AG09309 (cell line): ENCODE results near the gene CCNC.

Experiments used
- DNase-seq: peaks from one replicate; pipeline ENCODE4 v3.0.0-alpha.2; 2010; ENCODE audit warnings: low read depth
- H3K4me3 ChIP-seq: 2 replicates; pipeline ENCODE4 v1.5.1; 2011; ENCODE audit warnings: mild to moderate bottlenecking, low read depth, low read length, moderate library complexity; ENCODE audit not compliant: control insufficient read depth
- CTCF ChIP-seq: IDR thresholded peaks from 2 replicates; pipeline ENCODE4 v1.5.1; 2011; ENCODE audit warnings: mild to moderate bottlenecking, low read depth, low read length, inconsistent platforms; ENCODE audit not compliant: insufficient read depth, control insufficient read depth; ENCODE audit errors: missing control alignments

Gene CCNC

DNA sequence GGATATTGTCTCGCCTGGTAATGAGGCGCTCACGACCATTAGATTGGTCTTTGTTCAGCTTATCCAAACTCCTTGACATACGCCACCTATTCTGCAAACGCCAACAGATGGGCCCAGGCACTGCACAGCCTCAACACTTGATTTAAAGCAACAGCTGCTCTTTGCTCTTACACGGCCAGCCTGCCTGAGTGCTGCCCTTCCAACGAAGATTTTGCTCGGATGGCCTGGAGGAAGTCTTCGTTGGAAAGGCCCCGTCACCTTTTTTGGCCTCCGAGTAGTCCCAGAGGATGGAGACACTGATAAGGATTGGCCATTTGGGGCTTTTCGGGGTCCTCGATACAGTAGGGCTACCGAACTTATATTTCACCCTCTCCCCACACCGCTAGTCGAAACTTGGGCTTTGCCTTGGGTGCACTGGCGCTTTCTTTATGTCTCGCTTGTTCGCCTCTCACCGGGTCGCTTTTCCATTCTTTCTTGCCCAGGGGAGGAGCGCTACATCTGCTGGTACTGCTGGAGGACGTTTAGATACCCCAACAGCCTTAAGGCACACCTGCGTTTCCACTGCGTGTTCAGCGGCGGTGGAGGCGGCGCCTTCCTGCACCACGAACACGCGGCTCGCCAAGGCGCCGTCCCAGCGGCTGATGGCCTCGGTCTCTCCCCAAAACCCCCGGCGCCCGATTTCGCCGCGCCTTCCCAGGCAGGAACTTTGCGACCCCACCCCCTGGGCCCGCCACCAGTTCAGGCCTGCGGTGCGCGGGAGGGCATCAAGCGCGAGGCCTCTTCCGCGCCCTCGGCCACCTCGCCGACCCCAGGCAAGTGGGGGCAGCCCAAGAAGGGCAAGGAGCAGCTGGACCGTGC is 44.3 kb upstream of the CCNC start:
- no peak for DNase-seq
- no peak for TF ChIP-seq CTCF
- H3K4me3 ChIP-seq = peak overlapping the region; percentile 2; the same call in 1 of the 2 replicates

DNA sequence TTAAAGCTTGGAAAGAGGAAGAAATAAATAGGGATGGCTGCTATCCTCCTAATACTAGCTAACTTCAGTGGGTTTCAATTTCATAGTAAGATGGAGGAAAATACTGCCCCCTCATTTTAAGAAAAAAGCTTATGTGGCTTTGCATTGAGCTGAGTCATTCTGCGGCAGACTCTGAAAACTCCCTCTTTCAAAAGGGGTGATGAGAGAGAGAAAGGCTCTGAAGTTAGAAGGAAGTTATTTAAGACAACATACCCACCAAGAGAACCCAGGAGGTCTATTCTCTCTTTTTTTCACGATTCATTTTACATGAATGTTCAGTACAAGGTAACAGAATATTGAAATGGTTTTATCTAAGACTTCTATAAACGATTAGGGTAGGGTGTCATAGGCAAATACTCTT is 42.7 kb upstream of the CCNC start:
- DNase-seq = no peak
- no peak overlapping the region for H3K4me3 ChIP-seq
- no peak for TF ChIP-seq CTCF

- no peak overlapping the region for H3K4me3 ChIP-seq
- no peak for TF ChIP-seq CTCF
- no peak for DNase-seq
These were observed 41.5 kb upstream of the CCNC start for GRCh38 chr6:99609905-99610489.

DNA sequence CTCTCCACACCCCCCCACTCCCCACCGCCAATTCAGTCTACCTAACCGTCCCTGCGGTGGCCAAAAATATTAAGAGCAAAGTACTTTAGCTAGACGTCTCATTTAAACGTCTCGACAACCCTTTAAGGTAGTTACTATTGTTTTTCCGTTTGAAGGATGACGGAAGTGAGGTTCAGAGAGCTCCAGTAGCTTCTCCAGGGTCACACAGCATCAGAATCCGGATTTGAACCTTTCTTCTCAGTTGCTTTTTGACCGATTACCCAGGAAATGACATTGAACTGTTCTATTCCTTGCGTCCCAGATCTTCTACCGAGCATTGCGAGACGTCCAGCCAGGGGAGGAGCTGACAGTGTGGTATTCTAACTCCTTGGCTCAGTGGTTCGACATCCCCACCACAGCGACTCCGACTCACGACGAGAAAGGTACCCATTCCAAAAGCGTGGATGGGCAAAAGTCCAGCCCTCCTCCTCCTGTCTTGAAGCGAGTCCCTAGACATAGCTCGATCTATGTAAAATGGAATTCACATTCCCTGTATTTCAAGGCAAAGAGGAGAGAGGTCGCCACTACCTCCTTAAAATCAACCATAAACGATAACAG is 40.5 kb upstream of the CCNC start:
- no peak overlapping the region for H3K4me3 ChIP-seq
- no peak for TF ChIP-seq CTCF
- DNase-seq = no peak

DNA sequence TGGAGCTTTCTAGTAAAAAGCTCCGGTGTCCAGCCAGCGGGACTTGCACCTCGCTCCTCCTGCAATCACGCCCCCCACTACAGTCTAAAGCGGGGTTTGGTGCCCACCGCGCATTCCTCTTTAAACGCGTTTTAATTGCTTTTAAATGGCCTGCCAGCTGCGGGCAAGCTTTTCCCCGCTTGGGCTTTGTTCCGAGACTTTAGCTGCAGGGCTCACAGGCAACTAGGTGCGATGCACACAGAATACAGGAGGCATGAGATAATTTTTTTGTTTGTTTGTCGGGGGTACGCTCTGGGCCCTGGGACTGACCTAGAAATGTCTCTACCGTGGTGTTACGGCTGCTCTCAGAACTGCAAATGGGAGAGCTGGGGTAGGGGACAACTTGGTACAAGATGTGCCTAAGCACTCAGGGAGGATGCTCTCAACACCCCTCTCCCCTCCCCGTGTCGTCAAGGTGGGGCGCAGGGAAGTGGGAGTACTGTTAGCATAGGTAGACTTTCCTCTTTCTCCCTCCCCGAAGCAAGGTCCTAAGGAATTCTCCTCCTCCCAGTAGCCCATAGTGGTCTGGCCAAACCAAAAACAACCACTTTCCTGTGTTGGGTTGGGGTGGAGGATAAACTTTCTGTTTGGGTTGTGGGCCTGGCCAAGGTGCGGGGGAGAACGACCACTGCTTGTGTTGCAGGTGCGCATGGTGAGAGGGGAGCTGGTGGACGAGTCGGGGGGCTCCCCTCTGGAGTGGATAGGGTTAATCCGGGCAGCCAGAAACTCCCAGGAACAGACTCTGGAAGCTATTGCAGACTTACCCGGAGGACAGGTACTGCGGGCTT is 39.8 kb upstream of the CCNC start:
- DNase-seq = no peak
- no peak overlapping the region for H3K4me3 ChIP-seq
- TF ChIP-seq CTCF = no peak

DNA sequence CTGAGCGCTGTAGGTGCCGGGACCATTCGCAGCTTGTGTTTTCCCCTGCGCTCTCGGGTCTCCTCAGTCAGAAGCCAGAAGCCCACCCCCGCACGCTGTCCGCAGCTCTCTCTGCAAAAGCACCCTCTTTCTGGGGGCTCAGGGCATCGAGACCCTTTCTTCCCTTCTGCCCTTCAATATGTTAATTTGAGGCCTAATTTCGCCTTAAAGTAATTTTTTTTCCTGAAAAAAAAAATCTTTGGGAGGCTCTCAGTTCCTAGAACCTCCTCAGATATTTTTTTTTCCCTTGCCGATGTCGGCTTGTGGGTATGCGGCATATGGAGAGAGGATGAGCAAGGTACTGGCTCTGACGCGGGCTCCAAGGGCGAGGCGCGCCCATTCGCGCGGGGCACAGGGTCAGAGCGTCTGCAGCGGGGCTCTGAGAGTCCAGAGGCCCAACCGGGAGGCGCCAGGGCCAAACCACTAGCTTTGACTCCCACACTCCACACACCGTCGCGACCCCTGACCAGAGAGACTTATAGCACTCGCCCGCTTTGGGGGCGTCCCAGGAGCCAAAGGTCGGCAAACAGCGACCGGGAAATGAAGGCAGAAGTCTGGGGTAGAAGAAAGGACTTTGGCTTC is 39.1 kb upstream of the CCNC start:
- no peak for DNase-seq
- no peak for TF ChIP-seq CTCF
- H3K4me3 ChIP-seq = no peak overlapping the region
